Gastrocnemius medialis (tissue), 4 donors: ENCODE data around the gene EGFR.

Experiments
- CTCF ChIP-seq, 5 experiments: fragments of 450-650 bp in 3 of 5; fragments of 200-600 bp in 2 of 5; sonication (generic) in 2 of 5; IDR thresholded peaks in 4 of 5; conservative IDR thresholded peaks in 1 of 5; 1 replicate in 4 of 5; 2 replicates in 1 of 5; pipeline ENCODE4 v1.5.1; 2016 to 2019; ENCODE audit warnings: antibody characterized with exemption in 5 of 5, mild to moderate bottlenecking in 3 of 5, moderate library complexity in 3 of 5
- POLR2A ChIP-seq, 2 donors: fragments of 450-650 bp; IDR thresholded peaks; one replicate each; pipeline ENCODE4 v1.6.1; 2017; ENCODE audit warnings: antibody characterized with exemption in 2 of 2, mild to moderate bottlenecking in 2 of 2, moderate library complexity in 2 of 2

GRCh38 chr7:54992871-54993475, 25.8 kb upstream of the EGFR start:
- TF ChIP-seq CTCF (IDR thresholded peaks at IDR 0.05 in 4 of 5, conservative IDR thresholded peaks at IDR 0.05 in 1 of 5) (no peak), POLR2A (IDR thresholded peaks at IDR 0.05) (no peak)
